GM13976 (cell line): ENCODE results near the gene PCGF6.
A peak's percentile ranks its signal among the peaks of the same experiment; 100 is the strongest.

Source experiments
- DNase-seq: peaks from one replicate; pipeline ENCODE4 v3.0.0; 2012; ENCODE audit warnings: low spot score
- in situ Hi-C: fragments of 300-500 bp; cut with MboI; formaldehyde crosslinking; loops from one replicate; pipeline ENCODE4 v1.12.0; 2022; ENCODE audit warnings: low sequenced_read_pairs, mixed read lengths, inconsistent platforms; ENCODE audit not compliant: unreplicated experiment
- TF ChIP-seq, protein P1 (sequence below): IDR thresholded peaks from 2 replicates; pipeline ENCODE4 v1.5.1; 2012; ENCODE audit warnings: borderline replicate concordance, mild to moderate bottlenecking; ENCODE audit not compliant: insufficient read depth; ENCODE audit errors: extremely low read depth, missing control alignments, control extremely low read depth

The PCGF6 gene

GRCh38 chr10:103284170-103284569, 66.8 kb downstream of the PCGF6 start:
- DNase-seq, result no peak
- TF ChIP-seq, protein P1, sequence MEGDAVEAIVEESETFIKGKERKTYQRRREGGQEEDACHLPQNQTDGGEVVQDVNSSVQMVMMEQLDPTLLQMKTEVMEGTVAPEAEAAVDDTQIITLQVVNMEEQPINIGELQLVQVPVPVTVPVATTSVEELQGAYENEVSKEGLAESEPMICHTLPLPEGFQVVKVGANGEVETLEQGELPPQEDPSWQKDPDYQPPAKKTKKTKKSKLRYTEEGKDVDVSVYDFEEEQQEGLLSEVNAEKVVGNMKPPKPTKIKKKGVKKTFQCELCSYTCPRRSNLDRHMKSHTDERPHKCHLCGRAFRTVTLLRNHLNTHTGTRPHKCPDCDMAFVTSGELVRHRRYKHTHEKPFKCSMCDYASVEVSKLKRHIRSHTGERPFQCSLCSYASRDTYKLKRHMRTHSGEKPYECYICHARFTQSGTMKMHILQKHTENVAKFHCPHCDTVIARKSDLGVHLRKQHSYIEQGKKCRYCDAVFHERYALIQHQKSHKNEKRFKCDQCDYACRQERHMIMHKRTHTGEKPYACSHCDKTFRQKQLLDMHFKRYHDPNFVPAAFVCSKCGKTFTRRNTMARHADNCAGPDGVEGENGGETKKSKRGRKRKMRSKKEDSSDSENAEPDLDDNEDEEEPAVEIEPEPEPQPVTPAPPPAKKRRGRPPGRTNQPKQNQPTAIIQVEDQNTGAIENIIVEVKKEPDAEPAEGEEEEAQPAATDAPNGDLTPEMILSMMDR, result no peak
- in situ Hi-C loops, result no loop called here

- TF ChIP-seq, protein P1, result no peak
- DNase-seq, result no peak
- in situ Hi-C loops, result no loop called here
These were observed 68.0 kb downstream of the PCGF6 start for GRCh38 chr10:103282961-103283360.

GRCh38 chr10:103281753-103282152, 69.2 kb downstream of the PCGF6 start:
- no peak for DNase-seq
- in situ Hi-C loops, result no loop called here
- TF ChIP-seq, protein P1, result no peak

DNA sequence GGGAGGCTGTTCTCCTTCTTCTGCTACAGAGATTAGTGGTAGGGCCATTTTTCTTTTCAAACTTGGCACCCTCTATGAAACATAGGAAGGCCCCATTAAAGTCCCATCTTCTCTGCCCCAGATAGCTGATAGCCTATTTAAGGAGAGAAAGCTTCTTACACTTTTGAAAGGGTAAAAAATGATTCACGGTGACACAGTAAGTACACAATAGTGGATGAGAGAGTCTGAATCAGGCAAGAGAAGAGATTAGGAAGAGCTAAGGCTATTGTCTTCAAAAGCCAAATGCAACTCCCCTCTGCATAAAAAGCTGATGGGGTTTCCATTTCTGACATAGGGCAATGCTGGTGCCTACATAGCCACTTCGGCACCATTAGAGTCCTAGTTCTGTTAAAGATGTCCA, 70.4 kb downstream of the PCGF6 start:
- in situ Hi-C loops, result no loop called here
- DNase-seq, result no peak
- TF ChIP-seq, protein P1, result no peak

DNA sequence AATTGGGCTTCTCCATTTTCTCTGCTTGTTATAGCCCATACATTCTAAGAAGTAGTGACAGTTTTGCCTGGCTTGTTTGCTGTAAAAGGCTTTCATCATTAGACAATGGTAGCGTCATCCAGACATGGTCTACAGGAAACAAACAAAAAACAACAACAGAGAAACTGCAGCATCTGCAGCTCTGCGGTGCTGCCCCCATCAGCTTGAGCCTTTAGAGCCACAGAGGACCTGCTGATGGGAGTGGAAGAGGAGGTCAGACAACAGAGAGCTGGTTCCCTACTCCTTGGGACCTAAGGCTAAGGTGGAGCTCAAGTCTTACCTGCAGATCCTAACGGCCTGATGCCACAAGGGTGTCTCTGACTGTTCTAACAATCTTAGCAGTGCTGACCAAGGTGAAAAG, 70.9 kb downstream of the PCGF6 start:
- in situ Hi-C loops, result no loop called here
- DNase-seq, result no peak
- TF ChIP-seq, protein P1, result no peak

DNA sequence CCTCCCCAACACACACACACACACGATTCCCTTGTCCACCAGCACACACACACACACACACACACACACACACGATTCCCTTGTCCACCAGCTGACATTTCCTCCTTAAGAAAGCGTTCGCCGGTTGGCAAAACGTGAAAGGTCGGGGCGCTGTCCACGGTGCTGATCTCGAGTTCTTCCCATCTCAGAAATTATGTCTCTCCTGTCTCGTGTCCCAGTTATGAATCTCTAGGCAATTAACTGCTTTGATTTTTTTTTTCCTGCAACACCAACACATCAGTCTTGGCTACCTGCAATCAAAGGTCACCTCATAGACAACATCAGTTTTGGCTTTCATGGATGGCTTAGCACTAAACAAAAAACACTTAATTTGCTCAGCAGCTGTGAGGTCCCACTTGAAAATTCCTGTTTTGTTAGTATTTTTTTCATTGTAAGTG, 72.1 kb downstream of the PCGF6 start:
- in situ Hi-C loops, result no loop called here
- peak; percentile 65 for DNase-seq
- TF ChIP-seq, protein P1, result no peak

DNA sequence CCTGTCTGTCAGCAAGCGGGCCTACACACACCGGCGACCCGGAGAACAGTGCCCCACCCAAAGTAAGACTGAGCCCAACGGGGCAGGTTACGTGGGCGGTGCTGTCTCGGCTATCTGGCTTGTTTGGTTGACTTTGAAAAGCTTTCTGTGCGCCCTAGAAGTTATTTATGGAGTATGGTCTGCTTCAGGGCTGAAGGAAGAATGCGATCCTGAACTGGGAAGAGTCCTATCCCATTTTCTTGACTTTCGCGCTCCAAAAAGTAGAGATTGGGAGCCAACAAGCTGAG, 72.5 kb downstream of the PCGF6 start:
- in situ Hi-C loops, result no loop called here
- TF ChIP-seq, protein P1, result no peak
- no peak for DNase-seq
